CD4-positive, alpha-beta T cell (primary cell): ENCODE results near the gene DDIT3. TPM values are rescaled to one million over a fixed set of nuclear protein-coding genes. Genes with fewer than 3 reads are reported as not detected.

Experiments
- ATAC-seq: fragments of 200-7000 bp; cut with Tn5 transposase; one replicate; pipeline ENCODE4 v1.10.0; 2022; ENCODE audit warnings: mild to moderate bottlenecking; ENCODE audit not compliant: poor library complexity
- CTCF ChIA-PET: fragments of 350-600 bp; sonication (Branson Sonifier 250); formaldehyde crosslinking; loops from one replicate; lab custom pipeline; 2021; ENCODE audit warnings: antibody characterized with exemption, inconsistent platforms; lab: Charles Lee
- POLR2A ChIA-PET: fragments of 350-600 bp; sonication (Branson Sonifier 250); formaldehyde crosslinking; loops from one replicate; lab custom pipeline; 2021; ENCODE audit warnings: antibody characterized with exemption, inconsistent platforms; lab: Charles Lee
- DNase-seq, 14 experiments: peaks; one replicate each; pipeline ENCODE4 v3.0.0-alpha.2; 2013 to 2020; ENCODE audit warnings: mixed read lengths in 2 of 14
- H3K27ac ChIP-seq, 2 donors: one replicate each; pipeline versions ENCODE4 v1.5.1 to v1.7.0; 2013; ENCODE audit warnings: low read length in 2 of 2, low read depth in 1 of 2, mild to moderate bottlenecking in 1 of 2
- H3K27me3 ChIP-seq, 2 experiments: 1 replicate in 1 of 2; 2 replicates in 1 of 2; pipeline versions ENCODE4 v1.6.1 to v1.7.0; 2013; ENCODE audit warnings: low read length in 2 of 2, control low read depth in 1 of 2, mild to moderate bottlenecking in 1 of 2, moderate library complexity in 1 of 2; ENCODE audit not compliant: insufficient read depth in 2 of 2, control insufficient read depth in 1 of 2
- H3K36me3 ChIP-seq: one replicate; pipeline ENCODE4 v1.6.1; 2013; ENCODE audit warnings: low read length, control low read depth; ENCODE audit not compliant: insufficient read depth
- H3K4me1 ChIP-seq: one replicate; pipeline ENCODE4 v1.6.1; 2013; ENCODE audit warnings: low read length, control low read depth; ENCODE audit not compliant: insufficient read depth
- H3K4me3 ChIP-seq: one replicate; pipeline ENCODE4 v1.5.1; 2013; ENCODE audit warnings: mild to moderate bottlenecking, low read length, moderate library complexity
- H3K9me3 ChIP-seq, 2 experiments: 1 replicate in 1 of 2; 2 replicates in 1 of 2; pipeline versions ENCODE4 v1.6.1 to v1.7.0; 2013; ENCODE audit warnings: low read length in 2 of 2, mild to moderate bottlenecking in 2 of 2, control low read depth in 1 of 2, moderate library complexity in 1 of 2; ENCODE audit not compliant: control insufficient read depth in 1 of 2, insufficient read depth in 1 of 2
- H3K27ac Mint-ChIP-seq: one replicate; pipeline ENCODE4 v1.8.0; 2020; ENCODE audit warnings: mixed read lengths
- H3K27me3 Mint-ChIP-seq: one replicate; pipeline ENCODE4 v1.8.0; 2021; ENCODE audit warnings: mixed read lengths
- H3K36me3 Mint-ChIP-seq: one replicate; pipeline ENCODE4 v1.8.0; 2021; ENCODE audit warnings: low read depth, mixed read lengths
- H3K4me1 Mint-ChIP-seq: one replicate; pipeline ENCODE4 v1.8.0; 2021; ENCODE audit warnings: low read depth, mixed read lengths
- H3K4me3 Mint-ChIP-seq: one replicate; pipeline ENCODE4 v1.8.0; 2020; ENCODE audit warnings: mild to moderate bottlenecking, mixed read lengths
- H3K9me3 Mint-ChIP-seq: one replicate; pipeline ENCODE4 v1.8.0; 2020; ENCODE audit warnings: mixed read lengths
- CTCF ChIP-seq: fragments of 200-600 bp; IDR thresholded peaks from one replicate; pipeline ENCODE4 v1.8.0; 2022; ENCODE audit warnings: antibody characterized with exemption, mild to moderate bottlenecking
- intact Hi-C, 2 experiments: fragments of 100-400 bp; cut with DNase I in 1 of 2; cut with micrococcal nuclease in 1 of 2; formaldehyde crosslinking; loops; one replicate each; pipeline versions ENCODE4 v1.15.1 to v1.9.0; 2023 to 2025; cut with DNase I, micrococcal nuclease
- total RNA-seq, 174 experiments: library from RNA in 2 of 174; stranded (reverse) in 2 of 174; gene quantifications; one replicate each; pipeline ENCODE4 v1.2.3 and lab custom pipeline; 2021 to 2026

Gene DDIT3
- total RNA-seq, 2 experiments from 2014 or later, result 145 TPM

- intact Hi-C loops, result loop anchor here in 1 of 2 experiments (1.0 to 5.0 kb wide), 2 partner anchors 31 to 59 kb away; partner anchors contain the start of gene DCTN2
- CTCF ChIA-PET, result interaction anchor here (1.4 kb wide), 1 partner anchor 30 kb away, joined by 5 read pairs; the partner anchor contains the start of gene GLI1
- POLR2A ChIA-PET, result interaction anchor here (1.4 to 2.5 kb wide), 3 partner anchors 11 to 32 kb away, joined by 3 to 15 read pairs (median 10); partner anchors contain the start of gene DDIT3
- TF ChIP-seq CTCF, result no peak
- Mint-ChIP-seq H3K27ac (peak overlapping the region; percentile 90), H3K36me3 (peaks cover 57% of the 10 kb centered on the region), H3K4me1 (peaks cover 35% of the 10 kb centered on the region), H3K27me3 (no peaks in the 10 kb centered on the region), H3K4me3 (peak overlapping the region; percentile 98), H3K9me3 (no peaks in the 10 kb centered on the region)
- no peaks in the 10 kb centered on the region for H3K9me3 ChIP-seq
- peak overlapping the region; percentile 98 for H3K4me3 ChIP-seq
- peaks cover 40% of the 10 kb centered on the region for H3K36me3 ChIP-seq
- no peaks in the 10 kb centered on the region for H3K27me3 ChIP-seq
- H3K27ac ChIP-seq, result peak overlapping the region; percentile 80 to 86
- ATAC-seq (no peak), DNase-seq (no peak)
- peaks cover 26% of the 10 kb centered on the region for H3K4me1 ChIP-seq
Observed at GRCh38 chr12:57488402-57489156, 31.7 kb downstream of the DDIT3 start.

- peaks cover 26% of the 10 kb centered on the region for H3K4me1 ChIP-seq
- Mint-ChIP-seq H3K4me3 (peak within 1 kb of the TSS; percentile 98), H3K4me1 (peaks cover 40% of the 10 kb centered on the region), H3K9me3 (no peaks in the 10 kb centered on the region), H3K27me3 (no peaks in the 10 kb centered on the region), H3K36me3 (peaks cover 59% of the 10 kb centered on the region), H3K27ac (peak within 1 kb of the TSS; percentile 90)
- intact Hi-C loops, result loop anchor here (2.0 to 5.0 kb wide), 2 partner anchors 59 to 60 kb away; partner anchors contain the start of gene DCTN2 (in 2 of the 2)
- ATAC-seq, result peak; percentile 96
- peak; percentile 80 to 98 (median 88) for DNase-seq
- no peak for TF ChIP-seq CTCF
- H3K27ac ChIP-seq, result peak within 1 kb of the TSS; percentile 80 to 86
- ChIA-PET CTCF (interaction anchor here (1.4 to 2.9 kb wide), 2 partner anchors 11 to 29 kb away, joined by 5 to 12 read pairs; partner anchors contain the start of gene GLI1), POLR2A (interaction anchor here (1.0 to 2.5 kb wide), 5 partner anchors 8 to 32 kb away, joined by 6 to 15 read pairs (median 7); partner anchors contain the start of genes ARHGAP9 and DDIT3)
- H3K36me3 ChIP-seq, result peaks cover 37% of the 10 kb centered on the region
- peak within 1 kb of the TSS; percentile 98 for H3K4me3 ChIP-seq
- H3K9me3 ChIP-seq, result no peaks in the 10 kb centered on the region
- H3K27me3 ChIP-seq, result no peaks in the 10 kb centered on the region
Observed at GRCh38 chr12:57487597-57488401, 32.5 kb downstream of the DDIT3 start, which contains the start of gene MARS1. TSS of gene MARS1 (plus strand) at chr12:57488068. CDS start at chr12:57488091, 23 bp downstream.
